GM19463 (cell line): ENCODE data around the gene KCND3.

Experiments used
- ATAC-seq: cut with Tn5 transposase; IDR thresholded peaks from one replicate; pipeline ENCODE4 v1.9.1; 2021; ENCODE audit warnings: mild to moderate bottlenecking, moderate library complexity; ENCODE audit not compliant: unreplicated experiment

KCND3 gene

GRCh38 chr1:111733992-111734341 lies 255.5 kb downstream of the KCND3 start:
- no peak for ATAC-seq

- no peak for ATAC-seq
These were observed 256.1 kb downstream of the KCND3 start for GRCh38 chr1:111733183-111733991.

- no peak for ATAC-seq
These were observed 256.8 kb downstream of the KCND3 start for GRCh38 chr1:111732718-111733117.

DNA sequence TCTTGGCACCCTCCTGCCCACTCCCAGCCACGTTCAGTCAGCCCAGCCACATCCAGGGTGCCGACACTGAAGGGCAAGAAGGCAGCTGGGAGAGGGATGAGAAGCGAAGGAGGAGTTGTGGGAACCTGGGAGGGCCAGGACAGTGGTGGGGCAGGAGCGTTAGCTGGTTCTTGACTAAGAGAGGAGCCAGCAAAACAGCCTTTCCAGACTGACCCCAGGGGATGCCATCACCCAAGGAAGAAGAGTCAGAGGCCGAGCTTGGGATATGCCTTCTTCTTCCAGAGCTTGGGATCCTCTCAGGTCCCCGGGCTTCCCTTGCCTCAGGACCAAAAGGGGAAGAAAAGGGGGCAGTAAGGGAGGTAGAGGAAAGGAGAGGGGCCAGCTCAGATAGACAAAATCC lies 257.5 kb downstream of the KCND3 start:
- ATAC-seq: no peak

GRCh38 chr1:111730706-111731105 lies 258.8 kb downstream of the KCND3 start:
- no peak for ATAC-seq

- no peak for ATAC-seq
These were observed 259.4 kb downstream of the KCND3 start for GRCh38 chr1:111729946-111730681.

GRCh38 chr1:111729271-111729921 lies 260.1 kb downstream of the KCND3 start:
- ATAC-seq: no peak

DNA sequence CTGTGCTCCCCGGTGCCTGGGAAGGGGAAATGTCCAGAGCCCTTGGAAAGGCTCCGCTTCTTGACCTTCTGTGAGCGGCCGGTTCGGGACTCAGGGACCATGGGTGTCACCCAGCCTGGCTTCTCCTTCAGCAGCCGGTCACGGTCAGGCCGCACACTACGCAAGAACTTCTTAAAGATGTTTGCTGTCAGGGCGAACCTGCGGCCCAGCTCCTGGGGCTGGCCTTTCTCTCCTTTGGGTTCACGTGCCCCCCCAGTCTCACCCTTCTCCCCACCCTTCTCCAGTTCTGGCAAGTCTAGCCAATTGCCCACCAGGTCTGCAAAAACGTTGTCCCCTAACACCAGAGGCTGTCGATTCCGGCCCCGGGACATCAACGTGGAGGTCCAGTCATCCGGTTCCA lies 262.4 kb downstream of the KCND3 start:
- ATAC-seq: no peak

GRCh38 chr1:111725192-111725591 lies 264.3 kb downstream of the KCND3 start:
- ATAC-seq: no peak

DNA sequence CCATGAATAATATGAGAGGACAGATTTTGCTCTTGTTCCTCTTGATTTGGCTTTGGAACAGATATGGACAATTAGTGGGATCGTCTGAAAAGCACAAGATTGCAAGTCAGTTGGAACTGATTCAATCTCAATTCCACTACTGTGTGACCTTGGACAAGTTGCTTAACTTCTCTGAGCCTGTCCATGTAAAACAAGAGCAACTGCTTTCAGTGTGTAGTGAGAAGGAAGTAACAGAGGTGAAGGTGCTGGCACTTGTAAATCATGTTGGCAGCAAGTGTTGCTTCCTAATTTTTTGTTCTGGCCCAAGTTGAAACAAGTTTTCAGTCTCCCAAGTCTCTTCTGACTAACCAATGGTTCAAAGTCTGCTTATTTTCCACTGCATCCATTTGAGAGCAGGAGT lies 265.6 kb downstream of the KCND3 start:
- no peak for ATAC-seq

- no peak for ATAC-seq
These were observed 266.2 kb downstream of the KCND3 start for GRCh38 chr1:111723091-111723806.

GRCh38 chr1:111720977-111721786 lies 268.3 kb downstream of the KCND3 start:
- ATAC-seq: no peak
